Measurements from ENCODE around the gene ACAT1. TPM values are rescaled to one million over a fixed set of nuclear protein-coding genes. Genes with fewer than 3 reads are reported as not detected.
"Not testable (repeated sequence)": the region's sequence is repeated elsewhere in the genome, so short reads cannot be mapped to it uniquely, and the experiment has no call there.

The ACAT1 gene
- total RNA-seq, 2 experiments from 2014 or later, result 42.3 to 46.5 TPM

GRCh38 chr11:108160970-108161566, 39.7 kb downstream of the ACAT1 start:
- Mint-ChIP-seq H3K9me3 (no peaks in the 10 kb centered on the region), H3K27me3 (no peaks in the 10 kb centered on the region), H3K4me3 (no peak overlapping the region), H3K36me3 (ENCODE audit: low read depth) (peaks cover 37% of the 10 kb centered on the region), H3K4me1 (peaks cover 9% of the 10 kb centered on the region), H3K27ac (peak overlapping the region; percentile 20)
- CTCF ChIA-PET, result interaction anchor here (0.5 to 1.2 kb wide), 2 partner anchors 46 to 308 kb away, joined by 3 read pairs; no protein-coding TSS in a partner anchor
- POLR2A ChIA-PET, result no interaction called here
- DNase-seq, result no peak

DNA sequence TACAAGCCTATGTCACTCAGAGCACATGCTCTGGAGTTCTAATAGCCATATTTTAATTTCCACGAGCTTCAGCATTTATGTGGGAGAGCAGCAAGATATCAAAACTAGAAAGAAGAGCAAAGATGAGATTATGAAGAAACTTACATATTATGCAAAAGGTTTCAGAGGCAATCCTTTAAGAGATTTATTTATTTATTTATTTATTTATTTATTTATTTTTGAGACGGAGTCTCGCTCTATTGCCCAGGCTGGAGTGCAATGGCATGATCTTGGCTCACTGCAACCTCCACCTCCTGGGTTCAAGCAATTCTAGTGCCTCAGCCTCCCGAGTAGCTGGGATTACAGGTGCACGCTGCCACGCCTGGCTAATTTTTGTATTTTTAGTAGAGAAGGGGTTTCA, 41.5 kb downstream of the ACAT1 start:
- DNase-seq, POLR2A ChIA-PET, CTCF ChIA-PET, H3K27me3 Mint-ChIP-seq, H3K4me3 Mint-ChIP-seq, H3K4me1 Mint-ChIP-seq, H3K9me3 Mint-ChIP-seq, H3K27ac Mint-ChIP-seq: not testable (repeated sequence)
- peaks cover 45% of the 10 kb centered on the region for H3K36me3 Mint-ChIP-seq (ENCODE audit: low read depth)

GRCh38 chr11:108167624-108168023, 46.3 kb downstream of the ACAT1 start:
- Mint-ChIP-seq H3K36me3 (ENCODE audit: low read depth) (peaks cover 57% of the 10 kb centered on the region), H3K9me3 (no peaks in the 10 kb centered on the region), H3K27ac (no peak overlapping the region), H3K4me3 (no peak overlapping the region), H3K4me1 (peaks cover 16% of the 10 kb centered on the region), H3K27me3 (no peaks in the 10 kb centered on the region)
- DNase-seq, result no peak
- POLR2A ChIA-PET, result no interaction called here
- CTCF ChIA-PET, result no interaction called here

DNA sequence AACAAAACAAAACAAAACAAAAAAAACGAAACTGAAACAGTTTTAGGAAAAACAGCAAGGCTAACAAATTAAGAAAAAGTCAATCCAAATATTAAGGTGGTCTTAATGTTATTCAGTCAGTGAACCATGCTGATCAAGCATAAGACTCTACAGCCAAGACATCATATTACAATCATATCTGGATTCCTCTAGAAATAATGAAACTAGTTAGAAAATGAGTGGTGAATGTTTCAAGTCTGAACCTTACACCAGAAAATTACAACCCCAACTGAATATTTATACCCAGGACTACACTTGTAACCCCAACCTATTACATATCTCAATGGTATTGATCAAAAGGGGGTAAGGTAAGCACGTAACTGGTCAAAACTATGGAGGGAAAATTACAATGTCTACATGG, 48.8 kb downstream of the ACAT1 start:
- no peaks in the 10 kb centered on the region for H3K27me3 Mint-ChIP-seq
- no peak overlapping the region for H3K4me3 Mint-ChIP-seq
- H3K36me3 Mint-ChIP-seq (ENCODE audit: low read depth), result peaks cover 75% of the 10 kb centered on the region
- H3K27ac Mint-ChIP-seq, result peak overlapping the region; percentile 57
- POLR2A ChIA-PET, result no interaction called here
- H3K4me1 Mint-ChIP-seq, result peaks cover 16% of the 10 kb centered on the region
- no peak for DNase-seq
- no peaks in the 10 kb centered on the region for H3K9me3 Mint-ChIP-seq
- CTCF ChIA-PET, result interaction anchor here (1.4 kb wide), 1 partner anchor 22 kb away, joined by 4 read pairs; no protein-coding TSS in a partner anchor

GRCh38 chr11:108177570-108177969, 56.2 kb downstream of the ACAT1 start:
- Mint-ChIP-seq H3K27me3 (no peaks in the 10 kb centered on the region), H3K27ac (no peak overlapping the region), H3K36me3 (ENCODE audit: low read depth) (peaks cover 76% of the 10 kb centered on the region), H3K4me3 (no peak overlapping the region), H3K4me1 (no peaks in the 10 kb centered on the region), H3K9me3 (no peaks in the 10 kb centered on the region)
- no peak for DNase-seq
- CTCF ChIA-PET, result no interaction called here
- POLR2A ChIA-PET, result no interaction called here

DNA sequence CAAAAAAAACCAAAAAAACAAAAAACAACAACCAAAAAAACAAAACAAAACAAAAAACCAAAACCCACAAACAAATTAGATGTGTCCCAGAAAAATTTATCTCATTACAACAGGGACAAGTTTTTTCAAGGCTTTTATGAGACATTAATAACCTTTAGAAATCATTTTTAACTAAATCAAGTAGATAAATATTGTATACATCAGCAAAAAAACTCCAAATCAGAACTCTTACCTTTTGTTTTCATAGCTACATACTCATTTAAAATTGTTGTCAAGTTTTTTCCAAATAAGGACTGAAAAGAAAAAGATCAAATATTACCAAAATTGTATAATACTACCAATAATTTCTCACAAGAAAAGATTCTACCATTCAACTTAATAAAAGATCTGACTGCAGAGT, 72.4 kb downstream of the ACAT1 start:
- Mint-ChIP-seq H3K4me1 (peaks cover 22% of the 10 kb centered on the region), H3K9me3 (no peaks in the 10 kb centered on the region), H3K4me3 (no peak overlapping the region), H3K27me3 (no peaks in the 10 kb centered on the region), H3K27ac (no peak overlapping the region), H3K36me3 (ENCODE audit: low read depth) (peaks cover 53% of the 10 kb centered on the region)
- DNase-seq, result no peak
- POLR2A ChIA-PET, result no interaction called here
- CTCF ChIA-PET, result interaction anchor here (0.8 to 1.8 kb wide), 2 partner anchors 11 to 87 kb away, joined by 3 to 4 read pairs; no protein-coding TSS in a partner anchor

- Mint-ChIP-seq H3K4me3 (no peak overlapping the region), H3K36me3 (ENCODE audit: low read depth) (peaks cover 58% of the 10 kb centered on the region), H3K27ac (no peak overlapping the region), H3K4me1 (peaks cover 32% of the 10 kb centered on the region), H3K9me3 (no peaks in the 10 kb centered on the region), H3K27me3 (no peaks in the 10 kb centered on the region)
- CTCF ChIA-PET, result no interaction called here
- no peak for DNase-seq
- POLR2A ChIA-PET, result no interaction called here
These were observed 75.5 kb downstream of the ACAT1 start for GRCh38 chr11:108196901-108197300.

Other genes starting within 250 kb of the ACAT1 start
- gene RAB39A, start 193.1 kb upstream of the ACAT1 start, total RNA-seq, result under 1 TPM in 1 of 2 experiments, not detected in 1; 0.15 TPM
- gene CUL5, start 112.7 kb upstream of the ACAT1 start, total RNA-seq, result 10 to 100 TPM; 23.2 to 29.3 TPM
- gene NPAT, start 101.1 kb downstream of the ACAT1 start, total RNA-seq, result 10 to 100 TPM; 49.8 to 74.6 TPM
- gene ATM, start 101.5 kb downstream of the ACAT1 start, total RNA-seq, result 100 to 1,000 TPM; 227 to 242 TPM